Endothelial cell of umbilical vein (primary cell): ENCODE data around the gene GNAZ. TPM values are rescaled to one million over a fixed set of nuclear protein-coding genes. Genes with fewer than 3 reads are reported as not detected.

ENCODE experiments used
- BruUV-seq: library from RNA; stranded (reverse); fragments of 400-500 nt; replicated peaks from 2 replicates; lab custom pipeline; 2021; lab: Mats Ljungman, UMichigan
- CTCF ChIA-PET: fragments of 300-600, 350-600 bp; sonication (Branson Sonifier 250); formaldehyde crosslinking; loops from one replicate; lab custom pipeline; 2021; ENCODE audit warnings: antibody characterized with exemption, inconsistent platforms; lab: Charles Lee
- POLR2A ChIA-PET: fragments of 300-600, 350-600 bp; sonication (Branson Sonifier 250); formaldehyde crosslinking; loops from one replicate; lab custom pipeline; 2021; ENCODE audit warnings: antibody characterized with exemption, inconsistent platforms; lab: Charles Lee
- DNase-seq: peaks from one replicate; pipeline ENCODE4 v3.0.0-alpha.2; 2011; ENCODE audit warnings: low read depth, low spot score
- FAIRE-seq: peaks from 2 replicates; lab custom pipeline; 2011; peaks lifted over from hg19 to GRCh38; lab: Jason Lieb, UNC
- H2AFZ ChIP-seq: 2 replicates; pipeline ENCODE4 v1.6.0; 2012; ENCODE audit warnings: low read depth, low read length, control low read depth, inconsistent platforms
- H3K27ac ChIP-seq: 2 replicates; pipeline ENCODE4 v1.5.1; 2011; ENCODE audit warnings: low read depth, mild to moderate bottlenecking, control low read depth, low read length, moderate library complexity; ENCODE audit not compliant: insufficient read depth
- H3K27me3 ChIP-seq, 2 experiments: 2 replicates each; pipeline versions ENCODE4 v1.6.0 to v1.6.1; 2011; ENCODE audit warnings: low read length in 2 of 2, mixed read lengths in 1 of 2; ENCODE audit not compliant: control insufficient read depth in 2 of 2, insufficient read depth in 2 of 2
- H3K36me3 ChIP-seq, 2 experiments: 2 replicates in 1 of 2; 3 replicates in 1 of 2; pipeline ENCODE4 v1.5.1; 2011; ENCODE audit warnings: low read length in 2 of 2, mild to moderate bottlenecking in 1 of 2, moderate library complexity in 1 of 2; ENCODE audit not compliant: control insufficient read depth in 2 of 2, insufficient read depth in 2 of 2; ENCODE audit errors: extremely low read depth in 1 of 2
- H3K4me1 ChIP-seq: 3 replicates; pipeline ENCODE4 v1.5.1; 2011; ENCODE audit warnings: mild to moderate bottlenecking, low read length; ENCODE audit not compliant: control insufficient read depth, insufficient read depth; ENCODE audit errors: extremely low read depth
- H3K4me2 ChIP-seq: 2 replicates; pipeline ENCODE4 v1.6.1; 2011; ENCODE audit warnings: low read length, control low read depth, mixed read lengths; ENCODE audit not compliant: insufficient read depth
- H3K4me3 ChIP-seq, 3 experiments: fragments of 200-600 bp in 1 of 3; sonication (generic), shearing (Covaris generic) in 1 of 3; replicated peaks in 1 of 3; 2 replicates each; pipeline ENCODE4 v1.5.1; 2011 to 2016; ENCODE audit warnings: control low read depth in 3 of 3, low read length in 3 of 3, mild to moderate bottlenecking in 2 of 3, inconsistent platforms in 1 of 3, low read depth in 1 of 3, moderate library complexity in 1 of 3; ENCODE audit not compliant: insufficient read depth in 1 of 3
- H3K79me2 ChIP-seq: 2 replicates; pipeline ENCODE4 v1.6.0; 2012; ENCODE audit warnings: low read length, inconsistent platforms; ENCODE audit not compliant: control insufficient read depth, insufficient read depth
- H3K9ac ChIP-seq: replicated peaks from 2 replicates; pipeline ENCODE3; 2011; ENCODE audit warnings: low read length, control low read depth; ENCODE audit not compliant: insufficient read depth; ENCODE audit errors: extremely low read depth
- H3K9me1 ChIP-seq: replicated peaks from 3 replicates; pipeline ENCODE4 v1.6.0; 2011; ENCODE audit warnings: mild to moderate bottlenecking, low read length; ENCODE audit not compliant: control insufficient read depth, insufficient read depth; ENCODE audit errors: extremely low read depth
- H3K9me3 ChIP-seq: replicated peaks from 2 replicates; pipeline ENCODE4 v1.5.1; 2012; ENCODE audit warnings: low read length, inconsistent platforms; ENCODE audit not compliant: control insufficient read depth, insufficient read depth
- H4K20me1 ChIP-seq: replicated peaks from 2 replicates; pipeline ENCODE3; 2011; ENCODE audit warnings: mild to moderate bottlenecking, low read length; ENCODE audit not compliant: control insufficient read depth, insufficient read depth; ENCODE audit errors: extremely low read depth
- CTCF ChIP-seq, 2 donors: IDR thresholded peaks; 1 replicate in 1 of 2; 2 replicates in 1 of 2; pipeline ENCODE4 v1.5.1; 2011; ENCODE audit warnings: low read length in 2 of 2, mild to moderate bottlenecking in 2 of 2, moderate library complexity in 2 of 2, control low read depth in 1 of 2, inconsistent platforms in 1 of 2, low read depth in 1 of 2; ENCODE audit not compliant: insufficient read depth in 1 of 2; ENCODE audit errors: extremely low read depth in 1 of 2
- EZH2 ChIP-seq: IDR thresholded peaks from 2 replicates; pipeline ENCODE4 v1.6.1; 2012; ENCODE audit warnings: borderline replicate concordance, low read depth, mild to moderate bottlenecking, moderate library complexity, low read length, inconsistent platforms; ENCODE audit not compliant: severe bottlenecking
- FOS ChIP-seq: IDR thresholded peaks from 2 replicates; pipeline ENCODE4 v1.6.1; 2011; ENCODE audit warnings: mild to moderate bottlenecking, low read length, moderate library complexity, borderline replicate concordance; ENCODE audit not compliant: insufficient read depth
- GATA2 ChIP-seq: IDR thresholded peaks from 2 replicates; pipeline ENCODE4 v1.7.0; 2011; ENCODE audit warnings: low read depth, mild to moderate bottlenecking, moderate library complexity, mixed read lengths, low read length; ENCODE audit not compliant: insufficient read length, insufficient read depth
- JUN ChIP-seq: IDR thresholded peaks from 2 replicates; pipeline ENCODE4 v1.6.1; 2011; ENCODE audit warnings: borderline replicate concordance, low read depth; ENCODE audit not compliant: insufficient read length, insufficient read depth
- MAX ChIP-seq: IDR thresholded peaks from 2 replicates; pipeline ENCODE4 v1.6.1; 2011; ENCODE audit not compliant: insufficient read depth, insufficient read length
- MYC ChIP-seq: IDR thresholded peaks from one replicate; pipeline ENCODE4 v1.6.1; 2011; ENCODE audit warnings: mild to moderate bottlenecking, low read depth, low read length
- POLR2A ChIP-seq: IDR thresholded peaks from 2 replicates; pipeline ENCODE4 v1.6.1; 2012; ENCODE audit warnings: low read depth, mild to moderate bottlenecking, control low read depth, low read length
- POLR2AphosphoS5 ChIP-seq: IDR thresholded peaks from 2 replicates; pipeline ENCODE4 v1.6.1; 2012; ENCODE audit warnings: low read depth, mild to moderate bottlenecking, control low read depth, low read length, moderate library complexity; ENCODE audit not compliant: insufficient read depth
- dilution Hi-C: fragments of 300-500 bp; cut with MboI; formaldehyde crosslinking; loops from one replicate; pipeline ENCODE4 v1.15.0; 2019; ENCODE audit warnings: low sequenced_read_pairs; ENCODE audit not compliant: extremely low pct_ligation_motif_present
- intact Hi-C: fragments of 100-400 bp; cut with micrococcal nuclease; formaldehyde crosslinking; loops from one replicate; pipeline ENCODE4 v1.10.0; 2022
- polyA plus RNA-seq, 4 experiments: library from polyadenylated mRNA; depleted of rRNA in 3 of 4; stranded (reverse) in 3 of 4; unstranded in 1 of 4; fragments of >200 nt; gene quantifications; 2 replicates each; pipeline versions ENCODE4 v1.2.1 to v1.2.3, GENCODE V29; 2011 to 2012; ENCODE audit warnings: missing spikeins in 1 of 4
- total RNA-seq: library from RNA; stranded (reverse); gene quantifications from 2 replicates; pipeline ENCODE4 v1.2.3, GENCODE V29; 2021

GNAZ gene
- total and polyA plus RNA-seq, 2 donors (not counting 3 experiments of a cell fraction or from before 2014, with no cell fraction given), result 0.44 to 0.86 TPM

- TF ChIP-seq POLR2A (no peak), MYC (no peak), MAX (no peak), EZH2 (no peak), JUN (no peak), FOS (no peak), CTCF (IDR thresholded peaks at IDR 0.05; ENCODE audit: extremely low read depth in 1 of 2, insufficient read depth in 1 of 2, low read depth in 1 of 2, low read length in 2 of 2) (no peak), GATA2 (no peak), POLR2AphosphoS5 (no peak)
- H2AFZ ChIP-seq, result no peak overlapping the region
- dilution Hi-C loops (no loop called here), intact Hi-C loops (no loop called here)
- H3K4me2 ChIP-seq, result no peak overlapping the region
- H3K36me3 ChIP-seq, result no peaks in the 10 kb centered on the region
- no peaks in the 10 kb centered on the region for H3K9me1 ChIP-seq
- ChIA-PET CTCF (no interaction called here), POLR2A (no interaction called here)
- H3K4me3 ChIP-seq, result no peak overlapping the region
- no peaks in the 10 kb centered on the region for H3K9me3 ChIP-seq
- H3K9ac ChIP-seq, result no peak overlapping the region
- peaks cover 3 to 5% of the 10 kb centered on the region in 2 experiments for H3K27me3 ChIP-seq
- BruUV-seq, result no TSS peak
- no peak for DNase-seq
- H4K20me1 ChIP-seq, result no peaks in the 10 kb centered on the region
- H3K79me2 ChIP-seq, result no peaks in the 10 kb centered on the region
- H3K27ac ChIP-seq, result no peak overlapping the region
- H3K4me1 ChIP-seq, result no peaks in the 10 kb centered on the region
- FAIRE-seq, result no peak
Measured at GRCh38 chr22:23059284-23059948, 10.9 kb upstream of the GNAZ start.
